OCI-LY1 (cell line): ENCODE measurements around the gene ALDH3A1.

ENCODE experiments used
- H2AFZ ChIP-seq: fragments of 200-600 bp; sonication (generic), shearing (Covaris generic); 2 replicates; pipeline ENCODE4 v1.6.0; 2014; ENCODE audit warnings: antibody characterized with exemption, mild to moderate bottlenecking, low read length
- H3F3A ChIP-seq: fragments of 200-600 bp; sonication (generic), shearing (Covaris generic); 2 replicates; pipeline ENCODE4 v1.6.0; 2014; ENCODE audit warnings: mild to moderate bottlenecking, antibody characterized with exemption, low read length, moderate library complexity; ENCODE audit not compliant: insufficient read depth
- H3K27ac ChIP-seq: fragments of 200-600 bp; sonication (generic); 2 replicates; pipeline ENCODE4 v1.5.1; 2014; ENCODE audit warnings: low read length, mixed run types, mild to moderate bottlenecking, low read depth; ENCODE audit not compliant: poor library complexity, severe bottlenecking
- H3K27me3 ChIP-seq: fragments of 200-600 bp; sonication (generic); 2 replicates; pipeline ENCODE4 v1.6.0; 2014; ENCODE audit warnings: antibody characterized with exemption, mild to moderate bottlenecking, low read length, moderate library complexity; ENCODE audit not compliant: insufficient read depth
- H3K36me3 ChIP-seq: fragments of 200-600 bp; sonication (generic); 2 replicates; pipeline ENCODE4 v1.6.1; 2014; ENCODE audit warnings: mild to moderate bottlenecking, antibody characterized with exemption, low read length, moderate library complexity, mixed read lengths; ENCODE audit not compliant: insufficient read depth
- H3K4me1 ChIP-seq: fragments of 200-600 bp; sonication (generic); 2 replicates; pipeline ENCODE4 v1.5.1; 2014; ENCODE audit warnings: mild to moderate bottlenecking, low read length, moderate library complexity; ENCODE audit not compliant: insufficient read depth, severe bottlenecking
- H3K4me2 ChIP-seq: fragments of 200-600 bp; sonication (generic), shearing (Covaris generic); 2 replicates; pipeline ENCODE4 v1.6.1; 2014; ENCODE audit warnings: low read length
- H3K4me3 ChIP-seq: fragments of 200-600 bp; sonication (generic); 2 replicates; pipeline ENCODE4 v1.5.1; 2014; ENCODE audit warnings: low read length, low read depth, mild to moderate bottlenecking, mixed read lengths; ENCODE audit not compliant: poor library complexity, severe bottlenecking
- H3K79me2 ChIP-seq: fragments of 200-600 bp; shearing (Covaris generic); 2 replicates; pipeline ENCODE4 v1.6.1; 2016; ENCODE audit warnings: mixed run types, low read length, mixed read lengths; ENCODE audit not compliant: insufficient read depth
- H3K9ac ChIP-seq: fragments of 200-600 bp; sonication (generic), shearing (Covaris generic); 2 replicates; pipeline ENCODE4 v1.6.1; 2014; ENCODE audit warnings: mild to moderate bottlenecking, low read length, mixed read lengths
- H3K9me2 ChIP-seq: fragments of 200-600 bp; sonication (generic), shearing (Covaris generic); 2 replicates; pipeline ENCODE4 v1.6.1; 2014; ENCODE audit warnings: low read depth, mild to moderate bottlenecking, low read length, mixed read lengths
- H3K9me3 ChIP-seq: fragments of 200-600 bp; shearing (Covaris generic); 2 replicates; pipeline ENCODE4 v1.6.1; 2014; ENCODE audit warnings: low read length, mixed read lengths
- H4K20me1 ChIP-seq: fragments of 200-600 bp; sonication (generic), shearing (Covaris generic); 2 replicates; pipeline ENCODE4 v1.6.0; 2016; ENCODE audit warnings: mild to moderate bottlenecking, low read length; ENCODE audit not compliant: insufficient read depth
- CTCF ChIP-seq: fragments of 200-600 bp; sonication (generic), shearing (Covaris generic); IDR thresholded peaks from 2 replicates; pipeline ENCODE4 v1.5.1; 2017; ENCODE audit warnings: mild to moderate bottlenecking, antibody characterized with exemption, low read length, moderate library complexity, mixed read lengths
- EZH2 ChIP-seq: fragments of 200-600 bp; sonication (generic), shearing (Covaris generic); IDR thresholded peaks from 2 replicates; pipeline ENCODE4 v1.8.0; 2017; ENCODE audit warnings: borderline replicate concordance, mixed run types, mild to moderate bottlenecking, antibody characterized with exemption, low read length, moderate library complexity, mixed read lengths

Gene ALDH3A1

GRCh38 chr17:19731626-19732025, 16.5 kb downstream of the ALDH3A1 start:
- H3K4me3 ChIP-seq, result no peak overlapping the region
- H3K79me2 ChIP-seq, result no peaks in the 10 kb centered on the region
- no peaks in the 10 kb centered on the region for H3F3A ChIP-seq
- no peaks in the 10 kb centered on the region for H3K36me3 ChIP-seq
- H4K20me1 ChIP-seq, result no peaks in the 10 kb centered on the region
- no peaks in the 10 kb centered on the region for H3K4me1 ChIP-seq
- no peak overlapping the region for H3K4me2 ChIP-seq
- H3K9me2 ChIP-seq, result no peaks in the 10 kb centered on the region
- H3K27me3 ChIP-seq, result no peaks in the 10 kb centered on the region
- no peaks in the 10 kb centered on the region for H3K9me3 ChIP-seq
- H3K27ac ChIP-seq, result no peak overlapping the region
- H2AFZ ChIP-seq, result no peak overlapping the region
- no peak overlapping the region for H3K9ac ChIP-seq
- no peak for TF ChIP-seq EZH2
- TF ChIP-seq CTCF, result no peak

- Histone ChIP-seq H3K27ac (no peak overlapping the region), H3K36me3 (no peaks in the 10 kb centered on the region), H3F3A (no peaks in the 10 kb centered on the region), H2AFZ (no peak overlapping the region), H3K9ac (no peak overlapping the region), H3K4me2 (no peak overlapping the region), H3K79me2 (no peaks in the 10 kb centered on the region), H3K4me3 (no peak overlapping the region), H3K4me1 (no peaks in the 10 kb centered on the region), H4K20me1 (no peaks in the 10 kb centered on the region), H3K9me3 (no peaks in the 10 kb centered on the region), H3K27me3 (no peaks in the 10 kb centered on the region), H3K9me2 (no peaks in the 10 kb centered on the region)
- no peak for TF ChIP-seq EZH2
- TF ChIP-seq CTCF, result no peak
Measured at GRCh38 chr17:19730843-19731242, 17.3 kb downstream of the ALDH3A1 start.

GRCh38 chr17:19729900-19730299, 18.2 kb downstream of the ALDH3A1 start:
- no peaks in the 10 kb centered on the region for H3K9me2 ChIP-seq
- H3K36me3 ChIP-seq, result no peaks in the 10 kb centered on the region
- no peak overlapping the region for H3K4me2 ChIP-seq
- H3K27ac ChIP-seq, result no peak overlapping the region
- no peak overlapping the region for H3K4me3 ChIP-seq
- H3K9ac ChIP-seq, result no peak overlapping the region
- no peaks in the 10 kb centered on the region for H3K79me2 ChIP-seq
- no peaks in the 10 kb centered on the region for H3K27me3 ChIP-seq
- no peak overlapping the region for H2AFZ ChIP-seq
- H3K9me3 ChIP-seq, result no peaks in the 10 kb centered on the region
- H4K20me1 ChIP-seq, result no peaks in the 10 kb centered on the region
- no peaks in the 10 kb centered on the region for H3F3A ChIP-seq
- TF ChIP-seq CTCF, result no peak
- TF ChIP-seq EZH2, result no peak
- H3K4me1 ChIP-seq, result peaks cover 1% of the 10 kb centered on the region
